CD4-positive, alpha-beta memory T cell (primary cell): ENCODE measurements around the gene CRACR2A. TPM values are rescaled to one million over a fixed set of nuclear protein-coding genes. Genes with fewer than 3 reads are reported as not detected.
A peak's percentile ranks its signal among the peaks of the same experiment; 100 is the strongest.

Experiments
- CTCF ChIA-PET: fragments of 350-600 bp; sonication (Branson Sonifier 250); formaldehyde crosslinking; loops from one replicate; lab custom pipeline; 2021; ENCODE audit warnings: inconsistent platforms; ENCODE audit not compliant: partially characterized antibody; lab: Charles Lee
- POLR2A ChIA-PET: fragments of 350-600 bp; sonication (Branson Sonifier 250); formaldehyde crosslinking; loops from one replicate; lab custom pipeline; 2021; ENCODE audit not compliant: partially characterized antibody; lab: Charles Lee
- DNase-seq, 5 donors: peaks; one replicate each; pipeline versions ENCODE4 v3.0.0 to v3.0.0-alpha.2; 2020 to 2022; ENCODE audit warnings: mixed read lengths in 1 of 5
- H3K27ac ChIP-seq: one replicate; pipeline ENCODE4 v1.7.0; 2013; ENCODE audit warnings: low read depth, low read length
- H3K27me3 ChIP-seq: 2 replicates; pipeline ENCODE4 v1.7.0; 2013; ENCODE audit warnings: mild to moderate bottlenecking, low read length, moderate library complexity; ENCODE audit not compliant: insufficient read depth
- H3K36me3 ChIP-seq: 2 replicates; pipeline ENCODE4 v1.7.0; 2013; ENCODE audit warnings: mild to moderate bottlenecking, low read length, moderate library complexity; ENCODE audit not compliant: insufficient read depth
- H3K4me1 ChIP-seq: 2 replicates; pipeline ENCODE4 v1.7.0; 2013; ENCODE audit warnings: mild to moderate bottlenecking, low read length, moderate library complexity; ENCODE audit not compliant: insufficient read depth
- H3K4me3 ChIP-seq, 2 donors: one replicate each; pipeline ENCODE4 v1.7.0; 2013; ENCODE audit warnings: low read length in 2 of 2, mild to moderate bottlenecking in 1 of 2
- H3K9me3 ChIP-seq, 2 donors: one replicate each; pipeline ENCODE4 v1.7.0; 2013; ENCODE audit warnings: low read length in 2 of 2, control low read depth in 1 of 2; ENCODE audit not compliant: control insufficient read depth in 1 of 2
- H3K27ac Mint-ChIP-seq, 7 donors: one replicate each; pipeline ENCODE4 v1.8.0; 2020 to 2021; ENCODE audit warnings: mixed read lengths in 7 of 7, mild to moderate bottlenecking in 6 of 7, inconsistent platforms in 3 of 7, moderate library complexity in 3 of 7
- H3K27me3 Mint-ChIP-seq, 2 donors: one replicate each; pipeline ENCODE4 v1.8.0; 2020 to 2021; ENCODE audit warnings: mixed read lengths in 2 of 2
- H3K36me3 Mint-ChIP-seq, 2 donors: one replicate each; pipeline ENCODE4 v1.8.0; 2020 to 2021; ENCODE audit warnings: mixed read lengths in 2 of 2, inconsistent platforms in 1 of 2, mild to moderate bottlenecking in 1 of 2
- H3K4me1 Mint-ChIP-seq, 4 donors: one replicate each; pipeline ENCODE4 v1.8.0; 2020 to 2021; ENCODE audit warnings: mixed read lengths in 4 of 4, mild to moderate bottlenecking in 1 of 4
- H3K4me3 Mint-ChIP-seq, 8 donors: one replicate each; pipeline ENCODE4 v1.8.0; 2020 to 2021; ENCODE audit warnings: mixed read lengths in 8 of 8, mild to moderate bottlenecking in 7 of 8, moderate library complexity in 6 of 8, inconsistent platforms in 3 of 8
- H3K9me3 Mint-ChIP-seq, 8 donors: one replicate each; pipeline ENCODE4 v1.8.0; 2020 to 2021; ENCODE audit warnings: mixed read lengths in 8 of 8, mild to moderate bottlenecking in 5 of 8, inconsistent platforms in 3 of 8, moderate library complexity in 1 of 8
- intact Hi-C: fragments of 100-400 bp; cut with micrococcal nuclease; formaldehyde crosslinking; loops from one replicate; pipeline ENCODE4 v1.15.1; 2023
- polyA plus RNA-seq, 2 donors: library from polyadenylated mRNA; unstranded; fragments of 300-500 nt; fragmentation: Illumina TruSeq; gene quantifications; one replicate each; pipeline ENCODE4 v1.2.3, GENCODE V29; 2021
- total RNA-seq, 2 experiments: library from RNA; stranded (reverse); gene quantifications; one replicate each; pipeline ENCODE4 v1.2.3, GENCODE V29; 2021

Gene CRACR2A
- total and polyA plus RNA-seq, 4 experiments from 2014 or later = 5.6 to 37.6 (median 27.9) TPM

DNA sequence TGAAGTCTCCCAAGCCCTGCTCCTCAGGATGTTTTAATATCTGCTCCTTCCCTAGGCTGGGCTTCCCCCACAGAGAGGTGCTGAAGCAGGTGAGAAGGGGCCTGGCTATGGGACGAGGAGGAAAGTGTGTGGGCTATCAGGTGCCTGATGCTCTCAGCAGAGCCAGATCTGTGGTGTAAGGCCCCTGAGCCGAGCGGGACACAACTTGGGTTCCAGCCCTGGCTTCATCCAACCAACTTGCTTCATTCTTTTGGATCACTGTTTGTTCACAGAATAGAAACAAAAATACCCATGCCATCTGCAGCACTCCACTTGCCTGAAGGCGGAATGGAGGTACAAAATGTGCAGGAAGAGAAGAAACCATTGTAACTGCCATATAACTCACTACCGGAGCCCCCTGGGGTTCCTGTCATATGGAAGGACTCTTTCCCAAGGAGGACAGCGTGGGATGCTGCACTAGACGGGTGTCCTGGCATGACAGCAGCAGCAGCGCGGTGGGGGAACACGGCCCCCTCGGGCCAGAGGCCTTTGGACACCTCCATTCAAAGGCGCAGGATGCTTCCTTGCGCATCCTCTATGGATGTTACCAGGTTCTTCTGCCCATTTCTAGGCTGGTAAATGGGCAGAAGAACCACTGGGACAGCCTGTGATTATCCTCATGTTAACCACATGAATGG is 95.8 kb downstream of the CRACR2A start:
- CTCF ChIA-PET = interaction anchor here (1.7 to 2.3 kb wide), 2 partner anchors 16 to 120 kb away, joined by 8 to 14 read pairs; no protein-coding TSS in a partner anchor
- intact Hi-C loops = no loop called here
- Histone ChIP-seq H3K4me1 (no peaks in the 10 kb centered on the region), H3K27me3 (no peaks in the 10 kb centered on the region), H3K9me3 (no peaks in the 10 kb centered on the region), H3K4me3 (no peak overlapping the region), H3K36me3 (peaks cover 67% of the 10 kb centered on the region), H3K27ac (no peak overlapping the region)
- peaks cover 0 to 4% (median 0%) of the 10 kb centered on the region in 4 donors for H3K4me1 Mint-ChIP-seq
- DNase-seq = no peak
- H3K27ac Mint-ChIP-seq = no peak overlapping the region
- no peaks in the 10 kb centered on the region for H3K27me3 Mint-ChIP-seq
- H3K9me3 Mint-ChIP-seq = peaks cover 0 to 1% (median 0%) of the 10 kb centered on the region in 8 donors
- POLR2A ChIA-PET = no interaction called here
- no peak overlapping the region for H3K4me3 Mint-ChIP-seq
- H3K36me3 Mint-ChIP-seq = peaks cover 66 to 89% of the 10 kb centered on the region in 2 donors

DNA sequence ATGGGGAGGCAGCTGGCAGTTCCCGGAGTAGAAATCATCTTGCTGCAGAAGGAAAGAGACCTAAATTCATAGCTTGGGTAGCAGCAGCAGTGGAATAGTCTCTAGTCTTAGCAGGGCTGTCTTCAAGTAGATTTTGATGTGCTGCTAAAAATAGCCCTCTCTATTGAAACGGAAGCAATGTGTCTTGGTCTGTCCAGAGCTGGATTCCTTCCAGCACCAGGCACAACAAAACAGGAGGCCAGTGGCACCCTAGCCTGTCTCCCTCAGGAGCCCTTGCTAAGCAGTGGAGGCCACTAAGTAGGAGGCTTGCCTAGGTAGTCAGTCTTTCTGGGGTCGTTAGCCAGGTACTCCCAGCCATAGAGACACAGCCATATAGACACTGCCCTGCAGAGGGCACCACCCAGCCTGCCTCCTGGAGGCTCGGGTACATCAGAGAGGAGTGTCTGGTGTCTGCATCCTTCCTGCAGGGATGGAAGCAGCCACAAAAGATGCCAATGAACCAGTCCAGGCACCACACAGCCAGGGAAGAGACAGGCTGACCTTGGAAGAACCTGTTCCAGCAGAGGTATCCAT is 97.5 kb downstream of the CRACR2A start:
- no peak overlapping the region for H3K4me3 ChIP-seq
- CTCF ChIA-PET = interaction anchor here (0.6 to 2.2 kb wide), 5 partner anchors 11 to 122 kb away, joined by 3 to 12 read pairs (median 6); partner anchors contain the start of gene CRACR2A
- Mint-ChIP-seq H3K9me3 (peaks cover 0 to 1% (median 0%) of the 10 kb centered on the region in 8 donors), H3K4me3 (no peak overlapping the region), H3K36me3 (peaks cover 70 to 89% of the 10 kb centered on the region in 2 donors), H3K4me1 (peaks cover 0 to 4% (median 0%) of the 10 kb centered on the region in 4 donors), H3K27ac (peak overlapping the region in 3 of 7 donors; percentile 12 to 57 (median 39)), H3K27me3 (no peaks in the 10 kb centered on the region)
- intact Hi-C loops = no loop called here
- peaks cover 70% of the 10 kb centered on the region for H3K36me3 ChIP-seq
- no peaks in the 10 kb centered on the region for H3K27me3 ChIP-seq
- no peak overlapping the region for H3K27ac ChIP-seq
- POLR2A ChIA-PET = interaction anchor here (1.0 kb wide), 1 partner anchor 98 kb away, joined by 3 read pairs; no protein-coding TSS in a partner anchor
- peak in 1 of 5 donors; percentile 9 for DNase-seq
- no peaks in the 10 kb centered on the region for H3K4me1 ChIP-seq
- no peaks in the 10 kb centered on the region for H3K9me3 ChIP-seq

DNA sequence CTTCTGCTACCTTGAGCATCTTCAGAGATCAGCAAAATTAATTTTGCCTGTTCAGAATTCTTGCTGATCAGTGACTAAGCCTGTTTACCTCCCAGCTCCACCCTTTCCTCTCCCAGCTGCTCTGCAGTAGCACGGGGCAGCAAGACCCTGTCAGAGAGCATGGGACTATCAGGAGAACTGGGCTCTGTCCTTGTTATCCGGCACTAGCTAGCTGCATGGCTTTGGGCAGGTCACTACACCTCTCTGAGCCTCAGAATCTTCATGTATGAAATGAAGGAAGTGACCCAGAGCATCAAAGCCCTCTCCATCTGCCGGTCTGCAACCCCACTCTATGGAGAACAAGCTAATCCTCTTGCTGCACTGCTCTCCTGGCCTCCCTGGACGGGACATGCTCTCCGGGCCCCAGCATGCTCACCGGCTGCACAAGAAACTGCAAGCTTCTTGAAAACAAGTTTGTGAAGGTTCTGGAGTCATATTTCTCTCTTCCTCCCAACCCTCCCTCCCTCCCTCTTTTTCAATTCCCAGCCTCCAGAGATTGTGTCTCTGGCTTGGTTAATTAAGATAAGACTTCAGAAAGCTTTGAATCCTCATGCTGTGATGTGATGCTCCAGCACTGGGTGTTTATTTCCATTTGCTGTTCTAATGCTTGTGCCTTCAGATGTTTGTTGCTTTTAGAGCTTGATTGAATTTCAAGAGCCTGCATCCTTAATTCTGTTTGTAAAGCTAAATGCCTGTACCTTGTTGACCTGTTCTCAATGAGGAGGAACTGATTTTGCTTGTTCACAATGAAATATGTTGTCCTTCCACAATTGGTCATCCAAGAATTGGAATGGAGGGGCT is 101.1 kb downstream of the CRACR2A start:
- intact Hi-C loops = no loop called here
- H3K27ac Mint-ChIP-seq = peak overlapping the region in 3 of 7 donors; percentile 4 to 85 (median 25)
- ChIA-PET POLR2A (interaction anchor here (1.4 kb wide), 1 partner anchor 101 kb away, joined by 3 read pairs; the partner anchor contains the start of gene CRACR2A), CTCF (no interaction called here)
- Histone ChIP-seq H3K4me1 (no peaks in the 10 kb centered on the region), H3K9me3 (no peaks in the 10 kb centered on the region), H3K36me3 (peaks cover 61% of the 10 kb centered on the region), H3K4me3 (no peak overlapping the region), H3K27me3 (no peaks in the 10 kb centered on the region), H3K27ac (no peak overlapping the region)
- no peaks in the 10 kb centered on the region for H3K27me3 Mint-ChIP-seq
- DNase-seq = no peak
- H3K4me1 Mint-ChIP-seq = peaks cover 0 to 4% (median 0%) of the 10 kb centered on the region in 4 donors
- peaks cover 0 to 2% (median 0%) of the 10 kb centered on the region in 8 donors for H3K9me3 Mint-ChIP-seq
- no peak overlapping the region for H3K4me3 Mint-ChIP-seq
- peaks cover 65 to 86% of the 10 kb centered on the region in 2 donors for H3K36me3 Mint-ChIP-seq

DNA sequence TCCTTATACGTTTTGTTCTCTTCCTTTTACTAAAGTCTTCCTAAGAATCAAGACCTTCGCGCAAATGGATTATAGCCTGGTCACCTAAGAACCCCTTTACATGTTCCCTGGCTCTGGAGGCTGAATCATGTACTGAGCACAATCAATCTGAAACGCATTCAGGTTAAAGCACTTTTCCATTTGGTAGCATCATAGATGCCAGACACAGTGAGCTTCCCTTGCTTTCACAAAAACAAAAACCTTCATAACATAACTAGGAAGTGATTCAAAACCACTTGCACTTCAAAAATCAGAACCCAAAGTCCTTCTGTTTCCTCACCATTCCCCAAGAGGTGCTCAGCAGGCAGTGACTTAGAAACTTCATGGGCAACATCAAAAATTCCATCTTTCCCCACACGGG is 105.4 kb downstream of the CRACR2A start:
- H3K4me3 Mint-ChIP-seq = no peak overlapping the region
- Histone ChIP-seq H3K27me3 (no peaks in the 10 kb centered on the region), H3K27ac (no peak overlapping the region), H3K4me3 (no peak overlapping the region), H3K36me3 (peaks cover 25% of the 10 kb centered on the region), H3K4me1 (no peaks in the 10 kb centered on the region), H3K9me3 (no peaks in the 10 kb centered on the region)
- POLR2A ChIA-PET = no interaction called here
- H3K4me1 Mint-ChIP-seq = peaks cover 0 to 6% (median 2%) of the 10 kb centered on the region in 4 donors
- peak overlapping the region in 2 of 7 donors; percentile 22 to 70 for H3K27ac Mint-ChIP-seq
- CTCF ChIA-PET = no interaction called here
- H3K9me3 Mint-ChIP-seq = peaks cover 0 to 2% (median 0%) of the 10 kb centered on the region in 8 donors
- no peaks in the 10 kb centered on the region for H3K27me3 Mint-ChIP-seq
- peaks cover 66 to 80% of the 10 kb centered on the region in 2 donors for H3K36me3 Mint-ChIP-seq
- intact Hi-C loops = no loop called here
- DNase-seq = no peak

DNA sequence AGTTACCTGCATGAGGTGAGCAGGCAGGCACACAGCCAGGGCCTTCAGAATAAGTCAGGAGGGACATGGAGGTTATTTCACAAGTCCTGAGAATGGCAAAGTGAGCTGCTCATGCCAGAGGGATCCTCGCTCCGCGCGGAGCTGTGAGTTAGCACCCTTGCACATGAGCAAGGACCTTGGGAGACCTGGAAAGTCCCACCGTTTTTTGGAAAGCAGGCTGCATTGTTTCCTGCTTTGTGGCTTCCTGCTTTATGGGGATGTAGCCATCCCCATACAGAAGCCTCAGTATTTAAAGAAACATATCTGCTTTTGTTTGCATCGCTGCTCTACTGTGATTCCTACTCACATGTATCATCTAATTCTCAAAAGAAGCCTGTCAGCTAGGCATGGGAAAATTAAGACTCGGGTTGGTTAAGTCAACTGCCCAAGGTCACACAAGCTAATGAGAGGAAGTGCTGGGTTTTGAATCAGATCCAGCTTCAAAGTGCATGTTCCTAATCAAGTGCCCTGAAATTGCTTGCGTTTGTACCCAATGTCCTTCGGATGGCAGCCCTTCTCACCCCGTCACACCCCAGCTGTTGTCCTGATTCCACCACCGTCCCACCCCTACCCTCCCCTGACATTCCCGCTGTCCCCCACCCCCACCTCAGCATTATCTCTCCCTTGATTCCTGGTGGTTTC is 106.2 kb downstream of the CRACR2A start:
- Histone ChIP-seq H3K27me3 (no peaks in the 10 kb centered on the region), H3K36me3 (peaks cover 22% of the 10 kb centered on the region), H3K4me3 (no peak overlapping the region), H3K4me1 (no peaks in the 10 kb centered on the region), H3K9me3 (no peaks in the 10 kb centered on the region), H3K27ac (no peak overlapping the region)
- H3K36me3 Mint-ChIP-seq = peaks cover 70 to 80% of the 10 kb centered on the region in 2 donors
- CTCF ChIA-PET = interaction anchor here (1.2 kb wide), 1 partner anchor 32 kb away, joined by 3 read pairs; no protein-coding TSS in a partner anchor
- no peak for DNase-seq
- peaks cover 0 to 6% (median 0%) of the 10 kb centered on the region in 4 donors for H3K4me1 Mint-ChIP-seq
- H3K27me3 Mint-ChIP-seq = no peaks in the 10 kb centered on the region
- intact Hi-C loops = no loop called here
- H3K27ac Mint-ChIP-seq = peak overlapping the region in 1 of 7 donors; percentile 15
- POLR2A ChIA-PET = no interaction called here
- H3K4me3 Mint-ChIP-seq = no peak overlapping the region
- H3K9me3 Mint-ChIP-seq = peaks cover 0 to 2% (median 0%) of the 10 kb centered on the region in 8 donors

DNA sequence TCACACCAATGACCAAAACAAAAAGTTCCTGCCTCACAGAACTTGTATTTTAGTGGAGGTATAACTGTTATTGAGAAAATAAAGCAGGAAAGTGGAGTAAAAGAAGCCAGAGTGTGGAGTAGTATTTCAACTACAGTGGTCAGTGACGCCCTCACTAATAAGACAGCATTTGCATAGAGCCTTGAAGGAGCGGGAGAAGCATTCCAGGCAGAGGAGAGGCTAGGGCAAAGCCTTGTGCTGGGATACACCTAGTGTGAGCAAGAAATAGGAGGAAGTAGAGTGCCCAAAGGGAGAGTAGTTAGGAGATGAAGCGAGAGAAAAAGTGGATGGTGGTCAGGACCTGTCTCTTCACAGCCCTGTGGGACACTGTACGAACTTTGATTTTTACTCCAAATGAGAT is 107.8 kb downstream of the CRACR2A start:
- Mint-ChIP-seq H3K4me3 (no peak overlapping the region), H3K4me1 (peaks cover 0 to 6% (median 0%) of the 10 kb centered on the region in 4 donors), H3K27me3 (no peaks in the 10 kb centered on the region), H3K9me3 (peaks cover 0 to 2% (median 0%) of the 10 kb centered on the region in 8 donors), H3K27ac (peak overlapping the region in 1 of 7 donors; percentile 45), H3K36me3 (peaks cover 70 to 78% of the 10 kb centered on the region in 2 donors)
- CTCF ChIA-PET = no interaction called here
- Histone ChIP-seq H3K27ac (no peak overlapping the region), H3K4me3 (no peak overlapping the region), H3K36me3 (peaks cover 15% of the 10 kb centered on the region), H3K4me1 (no peaks in the 10 kb centered on the region), H3K27me3 (no peaks in the 10 kb centered on the region), H3K9me3 (no peaks in the 10 kb centered on the region)
- intact Hi-C loops = no loop called here
- POLR2A ChIA-PET = no interaction called here
- DNase-seq = no peak
